Mesothelial cell of epicardium (in vitro differentiated cells): ENCODE results near the gene NOL3. TPM values are rescaled to one million over a fixed set of nuclear protein-coding genes. Genes with fewer than 3 reads are reported as not detected.

Experiments
- DNase-seq, 2 experiments: peaks; one replicate each; pipeline ENCODE4 v3.0.0; 2021; ENCODE audit warnings: low spot score in 2 of 2; ENCODE audit not compliant: unreplicated experiment in 2 of 2
- H3K27ac Mint-ChIP-seq: 2 replicates; pipeline ENCODE4 v1.8.0; 2021; ENCODE audit warnings: mixed read lengths
- H3K27me3 Mint-ChIP-seq: 2 replicates; pipeline ENCODE4 v1.8.0; 2021; ENCODE audit warnings: low read depth, mixed read lengths
- H3K36me3 Mint-ChIP-seq: 2 replicates; pipeline ENCODE4 v1.8.0; 2021; ENCODE audit warnings: mixed read lengths
- H3K4me1 Mint-ChIP-seq: 2 replicates; pipeline ENCODE4 v1.8.0; 2021; ENCODE audit warnings: mixed read lengths
- H3K4me3 Mint-ChIP-seq: 2 replicates; pipeline ENCODE4 v1.8.0; 2021; ENCODE audit warnings: mild to moderate bottlenecking, moderate library complexity, mixed read lengths
- H3K9me3 Mint-ChIP-seq: 2 replicates; pipeline ENCODE4 v1.8.0; 2021; ENCODE audit warnings: mixed read lengths
- total RNA-seq: library from RNA; stranded (reverse); gene quantifications from 3 replicates; pipeline ENCODE4 v1.2.1, GENCODE V29; 2021
- TF ChIP-seq, protein P1 (sequence below): fragments of 200-600 bp; sonication (generic); IDR thresholded peaks from one replicate; pipeline ENCODE4 v1.5.0; 2021; ENCODE audit warnings: antibody characterized with exemption; ENCODE audit not compliant: unreplicated experiment

The NOL3 gene
- total RNA-seq, 1 donor from 2014 or later, result 15.5 TPM

DNA sequence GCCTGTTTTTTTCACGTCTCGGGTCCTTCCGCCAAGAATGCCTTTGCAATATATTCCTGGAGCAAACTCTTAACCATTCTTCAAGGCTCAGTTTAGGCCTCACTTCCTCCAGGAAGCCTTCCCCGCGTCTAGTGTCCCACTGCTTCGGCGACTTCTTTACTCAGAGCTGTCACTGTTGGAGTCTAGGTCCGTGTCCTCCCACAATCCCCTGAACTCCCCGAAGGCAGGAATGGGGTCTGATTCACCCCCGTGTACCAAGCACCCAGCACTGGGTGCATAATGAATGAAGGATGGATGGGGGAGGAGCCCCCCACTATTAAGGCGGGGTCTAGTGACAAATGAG lies 12.9 kb downstream of the NOL3 start:
- Mint-ChIP-seq H3K36me3 (peaks cover 3% of the 10 kb centered on the region), H3K9me3 (no peaks in the 10 kb centered on the region), H3K4me3 (no peak overlapping the region), H3K4me1 (peaks cover 24% of the 10 kb centered on the region), H3K27ac (no peak overlapping the region), H3K27me3 (peaks cover 17% of the 10 kb centered on the region)
- DNase-seq, result no peak
- TF ChIP-seq, protein P1, sequence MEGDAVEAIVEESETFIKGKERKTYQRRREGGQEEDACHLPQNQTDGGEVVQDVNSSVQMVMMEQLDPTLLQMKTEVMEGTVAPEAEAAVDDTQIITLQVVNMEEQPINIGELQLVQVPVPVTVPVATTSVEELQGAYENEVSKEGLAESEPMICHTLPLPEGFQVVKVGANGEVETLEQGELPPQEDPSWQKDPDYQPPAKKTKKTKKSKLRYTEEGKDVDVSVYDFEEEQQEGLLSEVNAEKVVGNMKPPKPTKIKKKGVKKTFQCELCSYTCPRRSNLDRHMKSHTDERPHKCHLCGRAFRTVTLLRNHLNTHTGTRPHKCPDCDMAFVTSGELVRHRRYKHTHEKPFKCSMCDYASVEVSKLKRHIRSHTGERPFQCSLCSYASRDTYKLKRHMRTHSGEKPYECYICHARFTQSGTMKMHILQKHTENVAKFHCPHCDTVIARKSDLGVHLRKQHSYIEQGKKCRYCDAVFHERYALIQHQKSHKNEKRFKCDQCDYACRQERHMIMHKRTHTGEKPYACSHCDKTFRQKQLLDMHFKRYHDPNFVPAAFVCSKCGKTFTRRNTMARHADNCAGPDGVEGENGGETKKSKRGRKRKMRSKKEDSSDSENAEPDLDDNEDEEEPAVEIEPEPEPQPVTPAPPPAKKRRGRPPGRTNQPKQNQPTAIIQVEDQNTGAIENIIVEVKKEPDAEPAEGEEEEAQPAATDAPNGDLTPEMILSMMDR, result no peak

DNA sequence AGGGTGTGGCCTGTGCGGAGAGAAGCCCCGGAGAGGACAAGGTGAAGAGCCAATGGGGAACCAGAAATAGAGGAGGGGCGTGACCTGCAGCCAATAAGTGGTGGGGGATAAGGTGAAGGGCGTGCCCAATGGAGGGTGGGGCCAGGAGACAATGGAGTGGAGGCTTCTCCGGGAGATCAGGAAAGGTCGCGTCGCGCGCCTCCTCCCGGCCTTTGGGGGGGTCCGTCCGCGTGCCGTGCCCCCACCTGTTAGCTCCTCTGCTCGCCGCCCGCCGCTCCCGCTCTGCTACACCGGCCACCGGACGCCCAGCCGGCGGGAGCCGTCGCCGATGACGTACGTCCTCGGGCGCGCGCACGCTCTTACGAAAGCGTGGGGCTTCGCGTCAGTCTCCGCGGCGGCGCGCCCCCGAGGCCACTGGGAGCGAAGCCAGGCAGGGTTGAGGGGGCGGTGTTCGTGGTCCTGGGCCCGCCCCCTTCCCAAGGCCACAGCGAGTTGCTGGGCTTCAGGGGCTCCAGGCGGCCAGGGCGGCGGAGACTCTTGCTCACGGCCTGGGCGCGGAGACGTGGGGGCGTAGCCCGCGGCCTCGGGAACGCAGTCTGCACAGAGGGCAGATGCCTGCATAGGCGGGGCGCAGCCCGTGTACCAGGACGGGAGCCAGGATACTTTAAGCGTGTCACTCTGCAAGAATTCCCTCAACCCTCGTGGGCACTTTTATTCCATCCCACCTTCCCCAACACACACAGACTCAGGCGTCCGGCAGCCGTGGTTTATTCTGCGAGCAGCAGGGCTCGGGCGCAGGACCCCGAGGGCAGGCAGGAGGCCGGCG lies 13.5 kb downstream of the NOL3 start, which contains the start of gene MATCAP1:
MATCAP1 (minus strand) TSS at position 337 of the 826 bp plus-strand sequence. CDS start 3,353 bp downstream, outside the sequence.
- no peaks in the 10 kb centered on the region for H3K9me3 Mint-ChIP-seq
- TF ChIP-seq, protein P1, result no peak
- H3K27me3 Mint-ChIP-seq, result peaks cover 14% of the 10 kb centered on the region
- H3K4me3 Mint-ChIP-seq, result peak within 1 kb of the TSS; percentile 81
- peak within 1 kb of the TSS; percentile 39 for H3K27ac Mint-ChIP-seq
- DNase-seq, result peak; percentile 86 to 93
- H3K36me3 Mint-ChIP-seq, result peaks cover 1% of the 10 kb centered on the region
- peaks cover 20% of the 10 kb centered on the region for H3K4me1 Mint-ChIP-seq

DNA sequence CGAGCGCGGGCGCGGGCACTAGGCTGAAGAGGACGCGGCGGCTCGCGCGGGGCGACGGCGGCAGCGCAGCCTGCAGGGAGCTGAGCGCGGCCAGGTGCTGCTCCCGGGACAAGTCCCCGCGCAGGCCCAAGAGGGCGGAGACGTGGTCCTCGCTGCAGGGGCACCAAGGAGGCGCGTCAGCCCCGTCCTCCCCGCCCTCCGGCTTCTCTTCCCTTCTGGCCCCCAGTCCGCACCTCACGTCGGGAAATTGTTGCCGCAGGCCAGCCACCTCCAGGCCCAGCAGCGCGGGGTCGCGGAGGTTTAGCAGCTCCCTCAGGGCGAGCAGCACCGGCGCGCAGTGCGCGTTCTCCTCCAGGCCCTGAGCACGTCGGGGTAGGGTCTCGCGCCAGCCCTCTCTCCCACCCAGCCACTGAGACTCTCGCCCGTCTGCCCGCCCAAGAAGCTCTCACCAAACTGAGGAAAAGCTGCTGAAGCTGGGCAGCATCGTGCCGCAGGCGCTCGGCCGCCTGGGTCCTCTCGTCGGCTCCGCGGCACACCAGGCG lies 14.2 kb downstream of the NOL3 start:
- Mint-ChIP-seq H3K4me1 (peaks cover 17% of the 10 kb centered on the region), H3K27me3 (peaks cover 13% of the 10 kb centered on the region), H3K9me3 (no peaks in the 10 kb centered on the region), H3K27ac (no peak overlapping the region), H3K4me3 (peak overlapping the region; percentile 81), H3K36me3 (no peaks in the 10 kb centered on the region)
- TF ChIP-seq, protein P1, result no peak
- no peak for DNase-seq

DNA sequence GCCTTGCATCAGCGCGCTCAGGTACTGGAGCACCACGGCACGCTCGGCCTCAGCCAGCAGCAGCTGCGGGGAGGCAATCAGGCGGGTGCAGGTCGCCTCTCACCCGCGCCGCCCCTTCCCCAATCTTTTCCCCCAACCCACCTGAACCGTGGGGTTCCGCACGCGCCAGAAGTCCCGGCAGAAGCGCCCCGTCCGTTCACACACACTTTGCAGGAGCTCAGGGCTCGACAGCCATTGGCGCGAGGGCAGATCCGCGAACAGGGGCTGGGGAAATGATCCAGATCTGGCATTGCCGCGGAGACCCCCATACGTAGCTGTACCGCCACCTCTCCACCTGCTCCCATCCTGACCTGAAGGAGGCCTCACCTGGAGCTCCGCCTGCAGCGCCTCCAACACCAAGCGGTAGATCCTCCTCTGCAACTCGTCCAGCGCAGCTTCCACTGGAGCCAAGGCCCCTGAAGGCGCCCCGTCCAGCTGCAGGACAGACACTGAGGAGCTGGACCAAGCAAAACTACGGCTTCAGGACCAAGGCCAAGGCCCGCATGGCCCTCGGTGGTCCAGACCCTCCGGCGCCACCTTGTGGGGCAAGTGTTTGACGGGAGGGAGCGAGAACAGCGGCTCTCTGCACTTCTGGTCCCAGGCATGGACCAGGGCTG lies 14.8 kb downstream of the NOL3 start:
- H3K27ac Mint-ChIP-seq, result peak overlapping the region; percentile 91
- no peaks in the 10 kb centered on the region for H3K36me3 Mint-ChIP-seq
- no peaks in the 10 kb centered on the region for H3K9me3 Mint-ChIP-seq
- H3K4me3 Mint-ChIP-seq, result peak overlapping the region; percentile 81
- DNase-seq, result peak; percentile 84 to 93
- H3K27me3 Mint-ChIP-seq, result peaks cover 13% of the 10 kb centered on the region
- TF ChIP-seq, protein P1, result peak; percentile 52
- H3K4me1 Mint-ChIP-seq, result peaks cover 17% of the 10 kb centered on the region

DNA sequence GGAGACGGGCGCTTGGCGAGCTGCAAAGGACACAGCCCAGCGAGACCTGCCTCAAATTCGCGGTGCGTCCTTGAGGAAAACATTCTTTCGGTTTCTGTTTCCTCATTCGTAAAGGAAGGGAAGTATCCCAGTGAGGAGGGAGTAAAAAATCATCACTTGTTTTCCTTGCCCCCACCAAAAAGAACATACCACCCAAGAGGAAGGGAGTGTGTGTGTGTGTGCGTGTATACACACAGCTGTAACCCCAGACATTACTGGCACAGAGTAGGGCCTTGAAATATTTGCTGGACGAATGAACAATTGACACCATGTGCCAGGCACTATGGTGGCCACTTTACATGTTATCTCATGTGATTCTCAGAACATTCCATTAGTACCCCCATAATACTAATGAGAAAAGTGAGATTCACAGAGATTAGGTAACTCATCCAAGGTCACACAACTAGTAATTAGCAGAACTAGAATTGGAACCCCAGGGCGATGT lies 15.4 kb downstream of the NOL3 start:
- peaks cover 13% of the 10 kb centered on the region for H3K27me3 Mint-ChIP-seq
- no peak for DNase-seq
- H3K9me3 Mint-ChIP-seq, result no peaks in the 10 kb centered on the region
- peak overlapping the region; percentile 81 for H3K4me3 Mint-ChIP-seq
- H3K4me1 Mint-ChIP-seq, result peaks cover 17% of the 10 kb centered on the region
- no peak overlapping the region for H3K27ac Mint-ChIP-seq
- TF ChIP-seq, protein P1, result no peak
- no peaks in the 10 kb centered on the region for H3K36me3 Mint-ChIP-seq
